HL-60 (cell line): Measurements from ENCODE around the gene WWC1.
A peak's percentile ranks its signal among the peaks of the same experiment; 100 is the strongest.

ENCODE experiments used
- DNase-seq, 2 experiments: peaks; one replicate each; pipeline ENCODE4 v3.0.0-alpha.2; 2010 to 2020; ENCODE audit warnings: low read depth in 1 of 2, low spot score in 1 of 2
- H3K27ac ChIP-seq: fragments of 250-450 bp; sonication (Bioruptor Pico); replicated peaks from 2 replicates; pipeline ENCODE4 v1.5.1; 2020; ENCODE audit warnings: mild to moderate bottlenecking, moderate library complexity
- H3K27me3 ChIP-seq: fragments of 250-450 bp; sonication (Bioruptor Pico); 2 replicates; pipeline ENCODE4 v1.5.1; 2021; ENCODE audit warnings: mild to moderate bottlenecking, moderate library complexity; ENCODE audit not compliant: insufficient read depth, poor library complexity, severe bottlenecking
- H3K4me3 ChIP-seq: replicated peaks from 2 replicates; pipeline ENCODE4 v1.5.1; 2011; ENCODE audit warnings: mild to moderate bottlenecking, control low read depth, low read length; ENCODE audit not compliant: insufficient read depth
- GABPA ChIP-seq: IDR thresholded peaks from 2 replicates; pipeline ENCODE4 v1.6.1; 2012; ENCODE audit warnings: low read depth
- POLR2AphosphoS5 ChIP-seq: IDR thresholded peaks from 2 replicates; pipeline ENCODE4 v1.6.1; 2012; ENCODE audit warnings: low read depth
- SPI1 ChIP-seq: IDR thresholded peaks from 2 replicates; pipeline ENCODE4 v1.6.1; 2012; ENCODE audit warnings: low read depth, mild to moderate bottlenecking, borderline replicate concordance
- TF ChIP-seq, protein P1 (sequence below): IDR thresholded peaks from 2 replicates; pipeline ENCODE4 v1.6.1; 2012; ENCODE audit warnings: low read depth; ENCODE audit not compliant: insufficient replicate concordance
- TF ChIP-seq, protein P2 (sequence below): IDR thresholded peaks from one replicate; pipeline ENCODE4 v1.5.1; 2011; ENCODE audit warnings: low read length, control low read depth, inconsistent platforms; ENCODE audit not compliant: insufficient read depth

The WWC1 gene

DNA sequence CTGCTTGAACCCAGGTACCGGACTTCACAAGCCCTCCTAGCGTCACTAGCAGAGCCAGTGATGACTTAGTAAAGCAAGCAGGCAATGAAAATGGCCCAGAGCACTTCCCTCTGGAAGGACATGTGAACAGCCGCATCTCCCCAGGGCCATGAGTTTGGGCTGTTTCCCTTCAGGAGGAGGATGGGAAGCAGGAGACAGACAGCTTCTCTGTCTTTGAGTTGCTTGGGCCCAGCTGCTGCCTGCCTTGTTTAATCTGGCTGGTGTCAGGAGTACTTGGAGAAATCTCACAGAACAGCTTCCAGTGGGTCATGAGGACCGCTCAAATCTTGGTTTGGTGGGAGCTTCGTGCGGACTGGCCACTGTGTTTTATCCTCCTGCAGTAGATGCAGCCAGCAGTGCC is 25.4 kb upstream of the WWC1 start:
- Histone ChIP-seq H3K27me3 (no peaks in the 10 kb centered on the region), H3K4me3 (no peak overlapping the region), H3K27ac (no peak overlapping the region)
- no peak for TF ChIP-seq POLR2AphosphoS5
- TF ChIP-seq, protein P1, sequence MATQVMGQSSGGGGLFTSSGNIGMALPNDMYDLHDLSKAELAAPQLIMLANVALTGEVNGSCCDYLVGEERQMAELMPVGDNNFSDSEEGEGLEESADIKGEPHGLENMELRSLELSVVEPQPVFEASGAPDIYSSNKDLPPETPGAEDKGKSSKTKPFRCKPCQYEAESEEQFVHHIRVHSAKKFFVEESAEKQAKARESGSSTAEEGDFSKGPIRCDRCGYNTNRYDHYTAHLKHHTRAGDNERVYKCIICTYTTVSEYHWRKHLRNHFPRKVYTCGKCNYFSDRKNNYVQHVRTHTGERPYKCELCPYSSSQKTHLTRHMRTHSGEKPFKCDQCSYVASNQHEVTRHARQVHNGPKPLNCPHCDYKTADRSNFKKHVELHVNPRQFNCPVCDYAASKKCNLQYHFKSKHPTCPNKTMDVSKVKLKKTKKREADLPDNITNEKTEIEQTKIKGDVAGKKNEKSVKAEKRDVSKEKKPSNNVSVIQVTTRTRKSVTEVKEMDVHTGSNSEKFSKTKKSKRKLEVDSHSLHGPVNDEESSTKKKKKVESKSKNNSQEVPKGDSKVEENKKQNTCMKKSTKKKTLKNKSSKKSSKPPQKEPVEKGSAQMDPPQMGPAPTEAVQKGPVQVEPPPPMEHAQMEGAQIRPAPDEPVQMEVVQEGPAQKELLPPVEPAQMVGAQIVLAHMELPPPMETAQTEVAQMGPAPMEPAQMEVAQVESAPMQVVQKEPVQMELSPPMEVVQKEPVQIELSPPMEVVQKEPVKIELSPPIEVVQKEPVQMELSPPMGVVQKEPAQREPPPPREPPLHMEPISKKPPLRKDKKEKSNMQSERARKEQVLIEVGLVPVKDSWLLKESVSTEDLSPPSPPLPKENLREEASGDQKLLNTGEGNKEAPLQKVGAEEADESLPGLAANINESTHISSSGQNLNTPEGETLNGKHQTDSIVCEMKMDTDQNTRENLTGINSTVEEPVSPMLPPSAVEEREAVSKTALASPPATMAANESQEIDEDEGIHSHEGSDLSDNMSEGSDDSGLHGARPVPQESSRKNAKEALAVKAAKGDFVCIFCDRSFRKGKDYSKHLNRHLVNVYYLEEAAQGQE: no peak
- TF ChIP-seq, protein P2, sequence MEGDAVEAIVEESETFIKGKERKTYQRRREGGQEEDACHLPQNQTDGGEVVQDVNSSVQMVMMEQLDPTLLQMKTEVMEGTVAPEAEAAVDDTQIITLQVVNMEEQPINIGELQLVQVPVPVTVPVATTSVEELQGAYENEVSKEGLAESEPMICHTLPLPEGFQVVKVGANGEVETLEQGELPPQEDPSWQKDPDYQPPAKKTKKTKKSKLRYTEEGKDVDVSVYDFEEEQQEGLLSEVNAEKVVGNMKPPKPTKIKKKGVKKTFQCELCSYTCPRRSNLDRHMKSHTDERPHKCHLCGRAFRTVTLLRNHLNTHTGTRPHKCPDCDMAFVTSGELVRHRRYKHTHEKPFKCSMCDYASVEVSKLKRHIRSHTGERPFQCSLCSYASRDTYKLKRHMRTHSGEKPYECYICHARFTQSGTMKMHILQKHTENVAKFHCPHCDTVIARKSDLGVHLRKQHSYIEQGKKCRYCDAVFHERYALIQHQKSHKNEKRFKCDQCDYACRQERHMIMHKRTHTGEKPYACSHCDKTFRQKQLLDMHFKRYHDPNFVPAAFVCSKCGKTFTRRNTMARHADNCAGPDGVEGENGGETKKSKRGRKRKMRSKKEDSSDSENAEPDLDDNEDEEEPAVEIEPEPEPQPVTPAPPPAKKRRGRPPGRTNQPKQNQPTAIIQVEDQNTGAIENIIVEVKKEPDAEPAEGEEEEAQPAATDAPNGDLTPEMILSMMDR: no peak
- TF ChIP-seq GABPA: no peak
- no peak for TF ChIP-seq SPI1
- DNase-seq: no peak

DNA sequence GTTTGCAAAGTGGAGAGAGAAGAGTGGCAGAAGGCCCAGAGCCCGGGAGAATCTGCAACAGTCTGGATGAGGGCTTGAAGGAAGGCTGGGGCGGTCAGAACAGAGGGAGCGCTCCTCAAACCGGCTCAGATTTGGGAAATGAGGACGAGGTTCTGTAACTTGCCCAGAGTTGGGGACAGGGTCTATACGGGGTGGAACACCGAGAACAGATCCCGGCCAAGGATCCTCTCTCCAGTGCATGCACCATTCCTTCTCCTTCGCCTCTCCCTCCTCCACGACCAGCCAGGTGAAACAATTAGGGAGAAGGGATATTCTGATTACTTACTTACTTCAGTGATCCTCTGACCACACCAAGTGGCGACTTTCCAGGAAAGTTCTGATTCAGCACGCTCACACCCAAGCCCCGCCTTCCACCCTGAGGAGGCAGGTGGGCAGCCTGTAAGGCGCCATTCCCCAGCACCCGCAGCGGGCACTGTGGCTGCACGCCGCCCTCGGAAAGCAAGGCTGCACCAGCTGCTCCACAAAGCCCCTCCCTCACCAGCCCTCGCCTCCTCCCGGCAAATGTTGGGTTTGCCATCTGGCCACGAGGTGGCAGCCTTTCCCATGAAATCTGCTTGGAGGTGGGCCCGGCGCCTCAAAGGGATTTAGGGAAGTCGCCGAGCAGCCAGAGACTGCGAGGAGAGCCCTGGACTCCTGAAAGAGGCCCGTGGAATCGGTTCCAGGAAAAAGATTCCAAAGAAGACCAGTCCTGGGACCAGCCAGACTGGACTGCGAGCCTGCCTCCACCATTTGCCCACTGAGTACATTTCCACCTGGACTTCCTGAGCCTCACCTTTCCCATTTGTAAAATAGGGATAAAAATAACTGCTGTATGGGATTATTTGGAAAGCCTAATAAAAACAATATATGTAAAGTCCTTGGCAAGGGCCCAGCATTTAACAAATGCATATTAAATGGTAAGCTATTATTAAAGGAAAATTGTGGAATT is 22.2 kb upstream of the WWC1 start:
- DNase-seq: peak; percentile 23 to 79
- Histone ChIP-seq H3K27ac (no peak overlapping the region), H3K4me3 (0 out of 2 replicates have a peak overlapping the region, but pooled peaks have one; percentile 3), H3K27me3 (no peaks in the 10 kb centered on the region)
- TF ChIP-seq SPI1 (peak; percentile 77; the same call in 1 of the 2 replicates), GABPA (no peak), POLR2AphosphoS5 (no peak)
- TF ChIP-seq, protein P2: peak; percentile 71

DNA sequence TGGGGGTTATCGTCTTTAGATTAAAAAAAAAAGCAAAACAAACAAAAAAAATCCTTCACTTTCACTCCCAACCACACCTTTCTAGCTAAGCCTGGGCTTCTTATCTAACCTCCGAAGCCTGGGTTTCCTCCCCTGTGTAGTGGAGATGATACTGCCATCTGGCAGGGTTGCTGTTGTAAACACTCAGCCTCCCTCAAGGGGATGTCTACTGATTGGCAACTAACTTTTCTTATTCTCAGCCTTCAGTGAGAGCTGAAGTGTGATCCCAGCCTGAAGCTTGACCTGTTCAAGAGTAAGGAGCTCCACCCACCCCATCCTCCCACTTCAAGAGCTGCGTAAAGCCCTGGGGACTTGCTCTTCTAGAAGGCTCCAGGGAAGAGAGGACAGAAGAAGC is 21.5 kb upstream of the WWC1 start:
- Histone ChIP-seq H3K27ac (no peak overlapping the region), H3K4me3 (no peak overlapping the region), H3K27me3 (no peaks in the 10 kb centered on the region)
- no peak for TF ChIP-seq POLR2AphosphoS5
- TF ChIP-seq, protein P1: no peak
- TF ChIP-seq GABPA: no peak
- TF ChIP-seq, protein P2: no peak
- no peak for DNase-seq
